Measurements from ENCODE around the gene PPP3R1.

PPP3R1 gene, protein sequence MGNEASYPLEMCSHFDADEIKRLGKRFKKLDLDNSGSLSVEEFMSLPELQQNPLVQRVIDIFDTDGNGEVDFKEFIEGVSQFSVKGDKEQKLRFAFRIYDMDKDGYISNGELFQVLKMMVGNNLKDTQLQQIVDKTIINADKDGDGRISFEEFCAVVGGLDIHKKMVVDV

DNA sequence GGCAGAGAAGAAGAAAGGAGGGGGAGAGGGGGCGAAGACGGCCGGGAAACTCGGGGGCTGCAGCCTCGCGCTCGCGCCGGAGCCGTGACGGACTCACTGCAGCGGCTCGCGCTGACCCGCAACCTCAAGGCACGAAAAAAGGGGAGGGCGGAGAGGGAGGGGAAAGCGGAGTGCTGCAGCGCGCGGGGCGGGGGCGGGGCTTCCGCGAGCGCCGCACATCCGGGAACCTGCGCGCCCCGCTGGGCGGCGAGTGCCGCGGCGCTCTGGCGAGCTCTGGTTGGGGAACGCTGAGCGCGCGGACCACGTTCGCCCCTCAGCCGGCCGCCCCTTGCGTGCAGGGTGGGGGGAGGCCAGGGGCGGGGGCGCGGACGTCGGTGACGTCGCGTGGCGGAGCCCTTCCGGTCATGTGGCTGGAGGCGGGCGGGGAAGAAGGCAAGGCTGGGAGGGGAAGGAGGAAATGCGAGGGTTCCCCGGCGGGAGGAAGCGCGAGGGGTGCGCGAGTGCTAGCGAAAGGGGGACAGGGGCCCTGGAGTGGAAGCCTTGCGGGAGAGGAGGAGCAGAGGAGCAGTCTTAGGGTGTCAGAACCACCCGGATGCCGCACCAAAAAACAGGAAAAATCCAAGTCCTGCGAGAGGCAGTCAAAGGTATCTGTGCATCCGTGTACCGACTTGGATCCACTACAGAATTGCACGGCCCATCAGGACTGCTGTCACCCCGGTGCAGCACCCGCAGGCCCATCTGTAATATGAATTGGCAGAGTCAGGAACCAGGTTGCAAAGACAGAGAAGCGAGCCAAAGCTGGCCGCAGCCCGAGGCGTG is at the start of gene PPP3R1:
TSS of gene PPP3R1 (minus strand) at position 133 of the 819 bp plus-strand sequence. CDS start 405 bp downstream, outside the sequence.
- DNase-seq (ENCODE audit: low read depth): peak; percentile 95

GRCh38 chr2:68295516-68295915 is 43.2 kb upstream of the PPP3R1 start:
- DNase-seq (ENCODE audit: low read depth): no peak

- no peak for DNase-seq (ENCODE audit: low read depth)
Observed at GRCh38 chr2:68294913-68295312, 42.6 kb upstream of the PPP3R1 start.

- no peak for DNase-seq (ENCODE audit: low read depth)
Observed at GRCh38 chr2:68294187-68294586, 41.9 kb upstream of the PPP3R1 start.

DNA sequence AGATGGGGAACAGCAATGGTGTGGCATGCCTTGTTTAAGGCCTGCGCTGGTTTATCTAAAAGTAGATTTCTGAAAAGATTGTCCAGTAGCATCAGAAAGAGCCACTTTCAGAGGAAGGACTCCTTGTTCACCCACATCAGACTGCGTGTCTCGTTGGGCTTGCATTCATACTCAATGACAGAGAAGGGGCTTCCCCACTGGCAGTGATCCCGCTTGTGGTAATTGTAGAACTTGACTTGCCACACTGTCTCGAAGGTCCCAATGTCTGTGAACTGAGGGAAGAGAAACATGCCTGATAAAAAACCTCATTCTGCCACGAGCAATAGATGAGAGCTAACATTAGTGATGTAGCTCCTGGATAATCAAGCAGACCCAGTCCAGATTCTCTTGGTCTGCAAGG is 41.4 kb upstream of the PPP3R1 start:
- DNase-seq (ENCODE audit: low read depth): no peak

DNA sequence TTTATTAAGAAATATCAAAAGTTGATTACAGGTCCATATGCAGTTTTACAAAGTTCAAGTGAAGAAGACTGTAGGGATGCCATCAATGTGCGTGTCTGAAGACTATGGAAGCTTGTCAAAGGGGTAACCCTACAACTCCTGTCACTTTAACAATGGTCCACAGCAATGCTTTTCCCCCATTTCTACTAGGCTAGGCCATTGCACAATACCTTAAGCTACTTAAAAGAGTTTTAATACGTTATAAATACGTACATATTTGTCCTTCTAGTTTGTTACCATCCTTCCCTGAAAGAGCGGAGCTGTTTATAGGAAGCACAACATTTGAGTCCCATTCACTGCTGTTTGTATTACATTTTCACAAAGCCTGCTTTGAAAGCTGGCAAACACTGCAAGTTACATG is 40.7 kb upstream of the PPP3R1 start:
- DNase-seq (ENCODE audit: low read depth): no peak

- no peak for DNase-seq (ENCODE audit: low read depth)
Observed at GRCh38 chr2:68292108-68292710, 39.9 kb upstream of the PPP3R1 start.

DNA sequence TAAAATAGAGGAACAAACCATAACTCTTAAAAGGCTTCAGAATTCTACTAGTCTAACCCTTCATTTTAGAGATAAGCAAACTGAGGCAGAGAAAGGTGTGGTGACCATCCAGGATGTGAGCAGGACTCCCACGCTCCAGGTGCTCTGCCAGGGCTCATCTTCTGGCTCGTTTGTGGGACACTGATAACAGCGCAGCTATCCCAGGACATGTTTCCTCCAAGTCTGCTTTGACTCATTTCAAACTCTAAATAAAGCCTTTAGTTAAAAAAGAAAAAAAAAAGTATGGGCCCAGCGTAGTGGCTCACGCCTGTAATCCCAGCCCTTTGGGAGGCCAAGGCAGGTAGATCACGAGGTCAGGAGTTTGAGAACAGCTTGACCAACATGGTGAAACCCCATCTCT is 39.0 kb upstream of the PPP3R1 start:
- no peak for DNase-seq (ENCODE audit: low read depth)

- DNase-seq (ENCODE audit: low read depth): no peak
Observed at GRCh38 chr2:68290901-68291300, 38.6 kb upstream of the PPP3R1 start.

- DNase-seq (ENCODE audit: low read depth): no peak
Observed at GRCh38 chr2:68287580-68288441, 35.5 kb upstream of the PPP3R1 start.

GRCh38 chr2:68284896-68285295 is 32.6 kb upstream of the PPP3R1 start:
- no peak for DNase-seq (ENCODE audit: low read depth)

GRCh38 chr2:68283419-68283812 is 31.1 kb upstream of the PPP3R1 start:
- DNase-seq (ENCODE audit: low read depth): no peak

DNA sequence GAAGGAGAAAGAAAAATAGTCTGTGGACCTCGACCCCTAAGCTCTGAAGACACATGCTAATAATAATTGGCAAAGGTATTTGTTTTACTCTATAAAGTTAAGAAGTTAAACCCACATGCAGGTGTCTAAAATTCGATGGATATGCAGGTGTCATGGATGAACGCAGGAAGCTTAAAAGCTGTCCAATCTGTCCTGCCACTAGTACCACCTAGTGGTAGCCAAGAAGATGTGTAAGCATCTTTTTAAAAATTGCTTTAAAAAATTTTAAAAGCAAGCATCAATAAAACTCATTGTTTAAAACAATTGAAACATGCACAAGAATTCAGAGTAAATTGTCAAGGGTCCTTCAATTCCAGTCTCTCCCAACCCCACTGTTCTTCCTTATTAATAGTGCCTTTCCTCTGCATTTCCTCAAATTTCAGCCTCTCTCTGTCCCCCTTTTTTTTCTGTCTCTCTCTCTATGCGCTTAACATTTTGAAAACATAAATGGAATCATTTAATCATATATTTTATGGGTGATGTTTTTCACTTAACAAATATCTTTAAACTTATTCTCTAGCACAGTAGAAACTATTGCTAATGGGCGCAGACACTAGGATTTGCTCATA is 30.6 kb upstream of the PPP3R1 start:
- no peak for DNase-seq (ENCODE audit: low read depth)

GRCh38 chr2:68280796-68281195 is 28.5 kb upstream of the PPP3R1 start:
- DNase-seq (ENCODE audit: low read depth): no peak

- DNase-seq (ENCODE audit: low read depth): no peak
Observed at GRCh38 chr2:68280348-68280747, 28.0 kb upstream of the PPP3R1 start.

DNA sequence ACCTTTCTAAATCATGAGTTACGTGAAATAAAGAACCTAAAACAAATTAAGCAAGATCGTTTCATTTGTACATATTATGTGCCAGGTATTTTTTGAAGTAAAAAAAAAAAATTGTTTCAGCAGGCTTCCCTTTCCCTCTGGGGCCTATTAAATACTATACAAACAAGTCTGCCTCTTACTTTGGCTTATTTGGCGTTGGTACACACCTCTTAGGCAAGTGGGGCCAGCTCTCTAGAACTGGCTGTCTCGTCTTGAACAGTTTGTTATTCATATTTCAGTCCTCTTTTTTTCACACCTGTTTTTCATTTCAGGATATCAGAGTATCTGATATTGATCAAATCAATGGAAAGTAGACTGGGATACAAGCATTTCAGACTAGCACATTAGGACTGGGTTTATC is 27.4 kb upstream of the PPP3R1 start:
- no peak for DNase-seq (ENCODE audit: low read depth)

GRCh38 chr2:68278169-68278568 is 25.8 kb upstream of the PPP3R1 start:
- no peak for DNase-seq (ENCODE audit: low read depth)

GRCh38 chr2:68274022-68274421 is 21.7 kb upstream of the PPP3R1 start:
- no peak for DNase-seq (ENCODE audit: low read depth)

DNA sequence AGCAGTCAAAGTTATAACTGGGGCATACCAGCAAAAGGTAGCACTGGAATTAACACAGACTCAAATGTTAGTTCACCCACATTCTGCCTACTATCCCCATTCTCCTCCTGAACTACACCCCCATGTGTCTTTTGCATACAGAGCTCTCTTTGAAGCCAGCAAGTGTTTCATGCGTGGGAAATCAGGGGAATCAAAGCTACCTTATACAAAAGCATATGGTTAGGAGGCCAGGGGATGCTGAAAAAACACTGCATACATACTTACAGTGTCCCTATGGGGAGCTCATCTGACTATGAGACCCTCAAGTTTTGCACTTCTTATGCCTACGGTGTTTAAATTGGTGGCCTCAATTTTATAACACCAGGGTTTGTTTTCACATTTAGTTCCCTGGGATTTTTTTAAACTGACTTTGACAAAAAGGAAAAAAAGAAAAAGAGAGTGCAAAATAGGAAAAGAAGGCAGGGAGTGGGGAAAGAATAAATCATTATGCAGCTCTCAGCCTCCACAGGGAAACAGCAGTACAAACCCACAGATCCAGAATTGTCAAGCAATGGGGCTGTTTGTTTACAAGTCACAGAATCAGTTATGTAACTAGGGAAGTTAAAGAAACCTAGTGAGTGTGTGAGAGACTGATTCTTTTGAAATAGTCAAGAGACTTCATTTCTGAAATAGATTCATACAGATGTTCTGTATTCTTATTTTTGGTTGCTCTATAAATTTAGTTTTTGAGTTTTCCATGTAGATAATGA is 20.1 kb upstream of the PPP3R1 start:
- DNase-seq (ENCODE audit: low read depth): no peak

- no peak for DNase-seq (ENCODE audit: low read depth)
Observed at GRCh38 chr2:68266655-68267054, 14.3 kb upstream of the PPP3R1 start.

- no peak for DNase-seq (ENCODE audit: low read depth)
Observed at GRCh38 chr2:68263632-68264031, 11.3 kb upstream of the PPP3R1 start.
